Measurements from ENCODE around the gene AZGP1. TPM values are rescaled to one million over a fixed set of nuclear protein-coding genes. Genes with fewer than 3 reads are reported as not detected.

AZGP1 gene
- total and polyA plus RNA-seq, 2 experiments from 2014 or later, result 52.6 to 73.6 TPM

- no peak overlapping the region for H3K27ac ChIP-seq
- no peak overlapping the region for H2AFZ ChIP-seq
- H3K4me3 ChIP-seq, result no peak overlapping the region
- H3K9me3 ChIP-seq (ENCODE audit: low read depth), result no peaks in the 10 kb centered on the region
- H3K36me3 ChIP-seq (replicated peaks; ENCODE audit: insufficient read depth, low read depth), result no peaks in the 10 kb centered on the region
- no peak for DNase-seq (ENCODE audit: low spot score)
- 80% methylated on average over 3 of the region's 3 CpGs for WGBS (ENCODE audit: low lambda C conversion rate, missing lambda C conversion rate)
- no peak overlapping the region for H3K4me2 ChIP-seq
- no peaks in the 10 kb centered on the region for H3K79me2 ChIP-seq
- H3K27me3 ChIP-seq, result no peaks in the 10 kb centered on the region
- H3K4me1 ChIP-seq (ENCODE audit: insufficient read depth), result no peaks in the 10 kb centered on the region
- no peaks in the 10 kb centered on the region for H3K9me2 ChIP-seq (replicated peaks; ENCODE audit: insufficient read depth)
- H4K20me1 ChIP-seq (ENCODE audit: insufficient read depth, poor library complexity, severe bottlenecking), result no peaks in the 10 kb centered on the region
- TF ChIP-seq CTCF (IDR thresholded peaks at IDR 0.05; ENCODE audit: poor library complexity) (peak; percentile 30), EZH2 (IDR thresholded peaks at IDR 0.05; ENCODE audit: borderline replicate concordance) (no peak)
These were observed 26.1 kb downstream of the AZGP1 start for GRCh38 chr7:99949645-99950228.

GRCh38 chr7:99947608-99948007, 28.2 kb downstream of the AZGP1 start:
- Histone ChIP-seq H3K27me3 (no peaks in the 10 kb centered on the region), H3K9me2 (replicated peaks; ENCODE audit: insufficient read depth) (no peaks in the 10 kb centered on the region), H3K4me3 (no peak overlapping the region), H4K20me1 (ENCODE audit: insufficient read depth, poor library complexity, severe bottlenecking) (no peaks in the 10 kb centered on the region), H3K79me2 (no peaks in the 10 kb centered on the region), H3K4me1 (ENCODE audit: insufficient read depth) (no peaks in the 10 kb centered on the region), H3K36me3 (replicated peaks; ENCODE audit: insufficient read depth, low read depth) (no peaks in the 10 kb centered on the region), H3K9me3 (ENCODE audit: low read depth) (no peaks in the 10 kb centered on the region), H2AFZ (no peak overlapping the region), H3K4me2 (no peak overlapping the region), H3K27ac (no peak overlapping the region)
- no peak for DNase-seq (ENCODE audit: low spot score)
- WGBS (ENCODE audit: low lambda C conversion rate, missing lambda C conversion rate), result 94% methylated on average over 1 of the region's 1 CpG
- TF ChIP-seq CTCF (IDR thresholded peaks at IDR 0.05; ENCODE audit: poor library complexity) (no peak), EZH2phosphoT487 (IDR thresholded peaks at IDR 0.05; ENCODE audit: low read depth, severe bottlenecking, unreplicated experiment) (no peak), EZH2 (IDR thresholded peaks at IDR 0.05; ENCODE audit: borderline replicate concordance) (no peak)

- no peaks in the 10 kb centered on the region for H3K9me3 ChIP-seq (ENCODE audit: low read depth)
- H3K4me2 ChIP-seq, result no peak overlapping the region
- H2AFZ ChIP-seq, result no peak overlapping the region
- no peak overlapping the region for H3K4me3 ChIP-seq
- no peaks in the 10 kb centered on the region for H3K79me2 ChIP-seq
- no peaks in the 10 kb centered on the region for H3K27me3 ChIP-seq
- WGBS (ENCODE audit: low lambda C conversion rate, missing lambda C conversion rate), result 63% methylated on average over 4 of the region's 4 CpGs
- H3K27ac ChIP-seq, result no peak overlapping the region
- no peak for DNase-seq (ENCODE audit: low spot score)
- no peak for TF ChIP-seq EZH2phosphoT487 (IDR thresholded peaks at IDR 0.05; ENCODE audit: low read depth, severe bottlenecking, unreplicated experiment)
- TF ChIP-seq EZH2 (IDR thresholded peaks at IDR 0.05; ENCODE audit: borderline replicate concordance), result no peak
- no peak for TF ChIP-seq CTCF (IDR thresholded peaks at IDR 0.05; ENCODE audit: poor library complexity)
- H3K4me1 ChIP-seq (ENCODE audit: insufficient read depth), result no peaks in the 10 kb centered on the region
- H3K36me3 ChIP-seq (replicated peaks; ENCODE audit: insufficient read depth, low read depth), result no peaks in the 10 kb centered on the region
- H3K9me2 ChIP-seq (replicated peaks; ENCODE audit: insufficient read depth), result no peaks in the 10 kb centered on the region
- no peaks in the 10 kb centered on the region for H4K20me1 ChIP-seq (ENCODE audit: insufficient read depth, poor library complexity, severe bottlenecking)
These were observed 31.2 kb downstream of the AZGP1 start for GRCh38 chr7:99944497-99945070.
